SJCRH30 (cell line): ENCODE measurements around the gene C6orf89. TPM values are rescaled to one million over a fixed set of nuclear protein-coding genes. Genes with fewer than 3 reads are reported as not detected.

Source experiments
- DNase-seq, 2 experiments: peaks; one replicate each; pipeline ENCODE4 v3.0.0-alpha.2; 2015 to 2020
- H3K27ac ChIP-seq: fragments of 250-450 bp; sonication (Bioruptor Pico); 2 replicates; pipeline ENCODE4 v1.5.1; 2020; ENCODE audit warnings: mild to moderate bottlenecking, moderate library complexity
- H3K27me3 ChIP-seq: fragments of 250-450 bp; sonication (Bioruptor Pico); 2 replicates; pipeline ENCODE4 v1.5.1; 2020; ENCODE audit warnings: mild to moderate bottlenecking, moderate library complexity
- H3K36me3 ChIP-seq: fragments of 250-450 bp; sonication (Bioruptor Pico); 2 replicates; pipeline ENCODE4 v1.5.1; 2020; ENCODE audit warnings: mild to moderate bottlenecking, moderate library complexity
- H3K4me1 ChIP-seq: fragments of 250-450 bp; sonication (Bioruptor Pico); 2 replicates; pipeline ENCODE4 v1.5.1; 2020; ENCODE audit warnings: mild to moderate bottlenecking, moderate library complexity
- H3K4me3 ChIP-seq: fragments of 250-450 bp; sonication (Bioruptor Pico); 2 replicates; pipeline ENCODE4 v1.5.1; 2020; ENCODE audit warnings: mild to moderate bottlenecking, moderate library complexity
- H3K9me3 ChIP-seq: fragments of 250-450 bp; sonication (Bioruptor Pico); replicated peaks from 2 replicates; pipeline ENCODE4 v1.5.1; 2020; ENCODE audit warnings: mild to moderate bottlenecking, moderate library complexity
- total RNA-seq: library from RNA; depleted of rRNA; stranded (reverse); fragments of >200 nt; shearing (Covaris generic); gene quantifications from 2 replicates; pipeline ENCODE4 v1.2.3, GENCODE V29; 2014

Gene C6orf89
- total RNA-seq, 1 experiment from 2014 or later, result 17.0 TPM

DNA sequence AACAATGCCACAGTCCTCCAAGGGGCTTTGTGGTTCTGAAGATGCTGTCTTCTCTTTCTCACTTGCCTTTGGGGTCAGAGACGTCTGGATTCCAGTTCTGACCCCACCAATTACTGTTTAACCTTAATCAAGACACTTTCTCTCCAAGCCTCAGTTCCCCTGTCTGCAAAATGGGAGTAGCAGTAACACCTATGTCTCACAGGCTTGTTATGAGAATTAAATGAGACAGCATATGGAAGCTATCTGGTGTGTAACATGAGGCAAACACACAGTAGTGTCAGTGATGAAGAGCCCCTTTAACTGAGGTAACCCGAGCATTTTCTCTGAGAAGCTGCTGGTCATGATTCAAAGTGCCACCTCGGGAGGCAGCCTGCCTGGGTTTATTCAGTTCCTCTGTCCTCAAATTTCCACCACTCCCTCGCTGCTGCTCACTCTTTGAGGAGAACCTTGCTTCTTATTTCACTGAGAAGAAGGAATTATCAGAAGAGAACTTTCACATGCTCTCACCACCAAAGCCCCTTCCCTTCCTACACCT is 22.8 kb upstream of the C6orf89 start:
- Histone ChIP-seq H3K36me3 (peaks cover 29% of the 10 kb centered on the region), H3K27me3 (no peaks in the 10 kb centered on the region), H3K27ac (no peak overlapping the region), H3K4me3 (no peak overlapping the region), H3K4me1 (no peaks in the 10 kb centered on the region), H3K9me3 (no peaks in the 10 kb centered on the region)
- no peak for DNase-seq

DNA sequence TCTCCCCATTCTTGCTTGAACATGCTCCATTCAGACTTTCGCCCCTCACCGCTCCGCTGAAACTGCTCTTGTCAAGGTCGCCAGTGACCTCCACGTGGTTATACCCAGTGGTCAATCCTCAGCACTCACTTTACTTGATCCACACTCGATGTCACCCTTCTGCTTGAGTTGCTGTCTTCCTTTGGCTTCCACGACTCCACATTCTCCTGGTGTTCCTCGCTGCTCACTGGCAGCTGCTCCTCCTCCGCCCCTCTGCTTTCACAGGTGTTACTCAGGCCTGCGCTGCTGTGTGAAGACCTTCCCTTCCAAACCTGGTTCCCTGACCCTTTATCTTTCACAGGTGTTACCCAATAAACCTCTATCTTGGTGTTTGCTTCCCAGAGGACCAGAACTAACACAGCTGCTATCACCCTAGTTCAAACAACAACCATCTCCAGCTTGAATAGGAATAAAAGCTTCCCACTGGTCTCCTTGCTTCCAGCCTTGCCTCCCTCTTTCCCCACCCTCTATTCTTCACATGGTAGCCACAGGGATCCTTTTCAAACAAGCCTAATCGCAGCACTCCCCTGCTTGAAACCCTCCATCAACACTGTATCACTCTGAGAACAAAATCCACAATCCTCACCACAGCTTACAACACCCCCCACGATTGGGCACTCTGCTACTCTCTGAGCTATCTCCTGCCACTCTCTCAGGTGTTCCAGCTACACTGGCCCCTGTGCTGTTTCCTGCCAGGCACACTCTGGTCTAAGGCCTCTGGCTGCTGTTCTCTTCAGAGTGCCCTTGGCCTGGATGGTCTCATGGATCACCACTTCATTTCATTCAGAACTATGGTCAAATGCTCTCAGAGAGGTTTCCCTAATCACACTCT is 21.8 kb upstream of the C6orf89 start:
- Histone ChIP-seq H3K4me1 (no peaks in the 10 kb centered on the region), H3K4me3 (no peak overlapping the region), H3K36me3 (peaks cover 32% of the 10 kb centered on the region), H3K9me3 (no peaks in the 10 kb centered on the region), H3K27me3 (no peaks in the 10 kb centered on the region), H3K27ac (no peak overlapping the region)
- DNase-seq, result no peak

DNA sequence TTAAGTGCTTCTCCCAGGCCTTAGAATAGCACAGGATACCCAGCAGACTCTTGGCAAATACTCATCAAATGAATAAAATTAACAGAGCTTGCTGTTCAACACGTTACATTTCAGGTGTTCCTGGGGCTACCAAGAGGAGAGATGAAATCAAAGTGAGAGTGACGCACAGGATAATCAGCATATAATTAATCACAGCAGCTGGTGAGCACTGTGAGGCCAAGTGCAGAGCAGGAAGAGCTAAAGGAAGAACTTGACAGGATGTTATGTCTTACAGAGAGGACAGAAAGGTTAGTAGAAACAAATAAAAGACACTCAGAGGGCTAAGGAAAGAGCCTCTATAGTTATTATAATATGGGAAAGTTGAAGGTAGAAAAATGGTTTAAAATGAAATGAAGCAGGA is 19.9 kb upstream of the C6orf89 start:
- Histone ChIP-seq H3K4me1 (no peaks in the 10 kb centered on the region), H3K27me3 (no peaks in the 10 kb centered on the region), H3K36me3 (peaks cover 40% of the 10 kb centered on the region), H3K4me3 (no peak overlapping the region), H3K9me3 (no peaks in the 10 kb centered on the region), H3K27ac (no peak overlapping the region)
- no peak for DNase-seq

DNA sequence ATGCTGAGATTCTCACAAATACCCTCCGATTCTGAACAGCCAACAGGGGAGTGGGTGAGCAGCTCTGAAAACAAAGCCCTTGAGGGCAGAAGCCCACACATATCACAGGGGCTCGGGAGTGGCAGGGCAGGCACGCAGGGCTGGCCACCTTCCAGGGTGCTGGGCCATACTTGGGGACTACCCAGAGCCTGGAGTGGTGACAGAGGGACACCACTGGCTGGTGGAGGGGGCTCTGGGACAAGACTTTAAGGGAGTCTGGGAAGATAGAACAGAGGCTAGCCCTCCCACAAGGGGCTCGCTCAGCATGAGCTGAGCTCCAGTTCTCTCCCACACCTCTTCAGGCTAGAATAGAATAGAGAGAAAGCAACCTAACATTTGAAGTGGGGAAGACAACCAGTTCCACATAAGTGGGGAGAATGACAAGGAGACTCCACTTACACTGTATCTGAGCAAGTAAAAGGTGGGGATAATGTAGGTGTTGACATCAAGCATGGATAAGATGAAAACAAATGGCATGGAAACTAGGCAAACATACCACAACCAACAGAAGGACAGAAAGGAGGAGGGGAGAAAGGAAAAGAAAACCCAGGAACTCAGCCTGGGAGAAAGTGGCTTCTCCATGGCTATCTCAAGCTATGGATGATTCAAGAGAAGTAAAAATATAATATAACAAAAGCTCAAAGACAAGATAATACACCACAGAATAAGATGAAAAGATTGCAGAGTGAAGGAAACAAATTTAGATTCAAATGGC is 18.1 kb upstream of the C6orf89 start:
- peaks cover 29% of the 10 kb centered on the region for H3K36me3 ChIP-seq
- H3K27me3 ChIP-seq, result no peaks in the 10 kb centered on the region
- no peaks in the 10 kb centered on the region for H3K4me1 ChIP-seq
- no peak overlapping the region for H3K27ac ChIP-seq
- no peaks in the 10 kb centered on the region for H3K9me3 ChIP-seq
- no peak for DNase-seq
- H3K4me3 ChIP-seq, result no peak overlapping the region

DNA sequence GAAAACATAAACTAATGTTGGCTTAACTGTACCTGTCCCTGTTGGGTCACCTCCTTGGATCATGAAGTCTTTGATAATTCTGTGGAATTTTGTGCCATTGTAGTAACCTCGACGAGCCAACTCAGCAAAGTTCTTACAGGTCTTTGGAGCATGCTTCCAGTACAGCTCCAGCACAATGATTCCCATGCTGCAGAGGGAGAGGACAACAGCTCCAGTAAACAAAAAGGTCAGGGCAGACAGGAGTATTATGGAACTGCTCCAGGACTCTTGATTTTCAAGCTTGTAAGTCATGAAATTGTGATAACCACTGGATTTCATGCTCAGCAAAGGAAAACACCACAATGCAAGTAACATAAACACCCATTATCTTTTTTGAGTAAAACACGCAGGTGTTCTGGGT is 14.1 kb upstream of the C6orf89 start:
- H3K4me3 ChIP-seq, result no peak overlapping the region
- no peaks in the 10 kb centered on the region for H3K27me3 ChIP-seq
- no peaks in the 10 kb centered on the region for H3K9me3 ChIP-seq
- DNase-seq, result peak in 1 of 2 experiments; percentile 27
- no peak overlapping the region for H3K27ac ChIP-seq
- H3K36me3 ChIP-seq, result peaks cover 20% of the 10 kb centered on the region
- peaks cover 5% of the 10 kb centered on the region; the same call in 1 of the 2 replicates for H3K4me1 ChIP-seq

DNA sequence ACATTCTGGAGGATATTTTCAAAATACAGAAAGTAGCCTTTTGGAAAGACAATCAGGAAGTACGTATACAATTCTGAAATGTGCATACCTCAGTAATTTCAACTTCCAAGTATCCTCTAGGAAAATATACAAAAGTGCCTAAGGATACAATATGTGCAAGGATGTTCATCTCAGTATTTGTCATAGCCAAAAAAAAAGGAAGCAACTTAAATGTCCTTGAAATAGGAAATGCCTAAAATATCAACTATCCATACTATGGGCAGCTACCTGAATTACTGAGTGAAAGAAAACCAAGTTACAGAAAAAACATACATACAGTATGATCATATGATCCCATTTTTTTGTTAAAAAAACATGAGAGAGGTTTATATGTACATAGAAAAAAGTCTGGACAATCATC is 12.6 kb upstream of the C6orf89 start:
- H3K36me3 ChIP-seq, result peaks cover 17% of the 10 kb centered on the region
- H3K4me3 ChIP-seq, result no peak overlapping the region
- H3K4me1 ChIP-seq, result peaks cover 5% of the 10 kb centered on the region; the same call in 1 of the 2 replicates
- no peaks in the 10 kb centered on the region for H3K9me3 ChIP-seq
- DNase-seq, result no peak
- H3K27ac ChIP-seq, result no peak overlapping the region
- H3K27me3 ChIP-seq, result no peaks in the 10 kb centered on the region

DNA sequence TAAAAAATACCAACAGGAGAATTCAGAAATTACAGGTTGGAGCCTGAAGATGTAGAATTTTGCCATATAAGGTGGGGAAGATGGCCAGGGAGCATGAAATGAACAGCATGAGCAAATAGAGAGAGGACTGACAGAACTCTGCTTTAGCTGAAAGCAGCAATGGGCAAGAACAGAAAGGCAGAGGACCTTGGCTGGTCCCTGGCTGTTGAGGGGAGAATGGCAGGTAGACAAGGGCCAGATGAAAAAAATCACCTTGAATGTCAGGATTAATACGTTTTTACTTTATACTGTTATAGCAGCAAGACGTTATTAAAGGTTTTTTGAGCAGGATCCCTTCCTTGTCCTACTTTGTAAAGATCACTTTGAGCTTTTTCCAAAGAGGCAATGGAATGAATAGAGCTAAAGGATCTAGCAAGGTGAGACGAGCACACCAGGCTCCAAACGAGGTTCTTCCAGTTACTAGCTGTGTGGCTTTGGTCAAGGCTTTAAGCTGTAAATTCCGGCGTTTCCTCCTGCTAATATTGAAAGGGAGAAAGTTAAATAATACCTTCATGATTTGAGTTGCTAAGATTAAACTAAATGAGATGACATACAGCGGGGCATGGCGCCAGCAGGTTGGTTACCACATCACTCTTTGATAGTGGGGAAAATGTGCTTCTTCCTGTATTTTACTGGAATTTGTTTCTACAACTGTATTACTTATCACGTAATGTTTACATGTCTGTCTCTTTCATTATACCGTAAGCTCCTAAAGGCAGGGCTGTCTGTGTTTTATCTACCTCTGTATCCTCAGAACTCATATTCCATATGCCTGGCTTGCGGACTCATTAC is 11.9 kb upstream of the C6orf89 start:
- peaks cover 15% of the 10 kb centered on the region for H3K36me3 ChIP-seq

DNA sequence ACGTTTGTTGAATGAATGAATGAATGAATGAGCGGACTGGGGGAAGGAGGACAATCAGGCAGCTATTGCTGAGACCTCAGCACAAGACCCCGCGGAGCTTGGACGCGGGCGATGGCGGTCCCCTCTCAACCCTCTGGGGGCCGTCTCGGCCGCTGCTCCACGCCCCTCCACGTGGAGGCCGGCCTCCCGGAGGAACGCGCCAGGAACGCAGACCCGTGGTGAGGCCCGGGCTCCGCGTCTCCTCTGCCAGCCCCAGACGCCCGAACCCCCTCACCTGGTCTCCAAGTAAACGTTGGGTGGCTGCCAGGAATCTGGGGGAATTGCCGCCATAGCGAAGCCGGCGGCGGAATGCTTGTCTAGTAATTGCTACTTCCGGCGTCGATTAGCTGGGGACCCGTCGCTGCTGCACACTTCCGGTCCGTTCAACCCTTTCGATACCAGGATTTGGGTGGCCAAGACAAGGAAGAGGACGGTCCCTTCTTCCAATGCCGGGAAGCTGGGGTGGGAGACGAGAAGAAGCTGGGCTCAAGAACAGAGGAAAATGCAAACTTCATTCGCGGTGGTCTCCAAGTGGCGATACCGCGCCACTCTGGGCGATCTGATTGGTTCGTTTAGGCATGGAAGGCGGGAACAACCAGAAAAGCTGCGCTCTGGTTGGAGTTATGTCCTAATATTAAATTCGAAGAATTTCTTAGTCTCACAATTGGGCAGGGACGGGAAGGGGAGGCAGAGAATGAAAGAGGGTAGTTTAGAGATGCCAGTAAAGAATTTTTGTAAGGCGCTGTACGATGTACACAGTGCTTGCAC is 11.1 kb upstream of the C6orf89 start, which contains the start of gene PPIL1:
TSS of gene PPIL1 (minus strand) at position 361 of the 807 bp plus-strand sequence. CDS start at position 330, 31 bp downstream.
- Histone ChIP-seq H3K27ac (peak within 1 kb of the TSS; percentile 98), H3K4me3 (peak within 1 kb of the TSS; percentile 98), H3K27me3 (no peaks in the 10 kb centered on the region), H3K9me3 (no peaks in the 10 kb centered on the region), H3K36me3 (peaks cover 11% of the 10 kb centered on the region), H3K4me1 (peaks cover 5% of the 10 kb centered on the region; the same call in 1 of the 2 replicates)
- DNase-seq, result peak; percentile 92 to 96

More for the DNA sequence above, 11.9 kb upstream of the C6orf89 start:
- H3K27ac ChIP-seq, result peak overlapping the region; percentile 98
- H3K9me3 ChIP-seq, result no peaks in the 10 kb centered on the region
- DNase-seq, result no peak
- peak overlapping the region; percentile 98 for H3K4me3 ChIP-seq
- peaks cover 5% of the 10 kb centered on the region; the same call in 1 of the 2 replicates for H3K4me1 ChIP-seq
- no peaks in the 10 kb centered on the region for H3K27me3 ChIP-seq

DNA sequence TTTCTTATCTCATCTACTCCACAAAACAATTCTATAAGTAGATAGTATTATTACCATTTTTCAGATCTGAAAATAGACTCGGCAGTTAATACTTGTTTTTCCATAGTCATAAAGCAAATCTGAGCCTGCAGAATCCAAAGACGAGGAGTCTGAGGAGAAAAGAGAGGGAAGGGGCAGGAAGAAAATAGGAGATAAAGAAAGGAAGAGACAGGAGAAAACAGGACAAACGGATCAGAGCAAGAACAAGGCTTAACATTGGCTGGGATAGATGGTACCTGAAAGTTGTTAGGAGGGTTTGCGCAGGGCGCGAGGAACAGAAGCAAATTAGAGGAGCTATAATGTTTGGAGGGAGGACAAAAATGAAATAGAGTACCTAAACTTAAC is 10.5 kb upstream of the C6orf89 start:
- Histone ChIP-seq H3K36me3 (peaks cover 9% of the 10 kb centered on the region), H3K27ac (peak overlapping the region; percentile 98), H3K4me1 (peaks cover 5% of the 10 kb centered on the region; the same call in 1 of the 2 replicates), H3K27me3 (no peaks in the 10 kb centered on the region), H3K4me3 (peak overlapping the region; percentile 98), H3K9me3 (no peaks in the 10 kb centered on the region)
- peak in 1 of 2 experiments; percentile 21 for DNase-seq

DNA sequence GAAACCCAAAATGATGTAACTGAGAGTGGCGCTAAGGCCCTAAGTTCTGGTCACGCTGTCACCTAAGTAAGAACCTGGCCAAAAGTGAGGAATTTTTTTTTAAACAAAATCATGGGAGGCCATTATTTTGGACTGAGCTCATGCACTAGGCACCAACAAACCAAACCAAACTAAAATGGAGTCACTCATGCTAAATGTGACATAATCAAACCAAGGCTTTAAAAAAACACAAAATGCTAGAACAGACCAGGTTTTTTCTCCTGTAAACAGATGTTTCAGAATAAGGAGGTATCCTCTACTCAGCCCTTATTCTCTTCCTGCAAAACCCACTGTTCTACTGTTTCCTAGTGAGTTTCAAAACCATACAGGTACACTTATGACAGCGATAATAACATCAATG is 1.1 kb upstream of the C6orf89 start:
- no peaks in the 10 kb centered on the region for H3K36me3 ChIP-seq
- H3K27ac ChIP-seq, result no peak overlapping the region
- H3K9me3 ChIP-seq, result peaks cover 5% of the 10 kb centered on the region
- no peak for DNase-seq
- H3K4me3 ChIP-seq, result no peak overlapping the region
- peaks cover 12% of the 10 kb centered on the region for H3K4me1 ChIP-seq
- H3K27me3 ChIP-seq, result no peaks in the 10 kb centered on the region

DNA sequence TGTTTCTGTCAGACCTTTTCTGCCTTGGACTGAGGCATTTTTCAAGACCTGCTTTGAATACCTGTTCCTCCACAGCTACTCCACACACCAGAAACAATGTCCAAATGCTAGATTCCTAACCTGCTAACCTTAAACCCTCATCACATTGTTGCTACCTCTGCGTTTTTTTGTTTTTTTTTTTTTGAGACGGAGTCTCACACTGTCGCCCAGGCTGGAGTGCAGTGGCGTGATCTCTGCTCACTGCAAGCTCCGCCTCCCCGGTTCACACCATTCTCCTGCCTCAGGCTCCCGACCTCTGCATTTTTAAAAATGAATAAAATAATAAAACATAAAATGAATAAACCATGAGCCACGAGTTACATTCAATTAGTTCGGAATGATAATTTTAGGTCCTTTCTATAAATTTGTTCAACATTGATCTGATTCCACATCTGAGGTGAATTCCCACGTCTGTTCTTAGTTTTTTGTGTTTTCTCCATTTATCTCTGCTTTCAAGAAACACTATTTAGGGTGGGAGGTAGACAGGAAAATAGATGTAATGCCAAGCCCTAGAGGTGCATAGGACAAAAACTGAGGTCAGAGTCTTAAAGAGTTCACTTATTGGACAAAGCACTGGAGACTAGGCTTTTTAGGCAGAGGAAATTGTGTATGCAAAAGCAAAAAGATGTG is 1.3 kb downstream of the C6orf89 start:
- peak in 1 of 2 experiments; percentile 18 for DNase-seq
- peaks cover 13% of the 10 kb centered on the region for H3K4me1 ChIP-seq
- no peaks in the 10 kb centered on the region for H3K27me3 ChIP-seq
- peak overlapping the region; percentile 73 for H3K4me3 ChIP-seq
- peak overlapping the region; percentile 84; the same call in 1 of the 2 replicates for H3K27ac ChIP-seq
- H3K9me3 ChIP-seq, result no peaks in the 10 kb centered on the region
- H3K36me3 ChIP-seq, result no peaks in the 10 kb centered on the region

DNA sequence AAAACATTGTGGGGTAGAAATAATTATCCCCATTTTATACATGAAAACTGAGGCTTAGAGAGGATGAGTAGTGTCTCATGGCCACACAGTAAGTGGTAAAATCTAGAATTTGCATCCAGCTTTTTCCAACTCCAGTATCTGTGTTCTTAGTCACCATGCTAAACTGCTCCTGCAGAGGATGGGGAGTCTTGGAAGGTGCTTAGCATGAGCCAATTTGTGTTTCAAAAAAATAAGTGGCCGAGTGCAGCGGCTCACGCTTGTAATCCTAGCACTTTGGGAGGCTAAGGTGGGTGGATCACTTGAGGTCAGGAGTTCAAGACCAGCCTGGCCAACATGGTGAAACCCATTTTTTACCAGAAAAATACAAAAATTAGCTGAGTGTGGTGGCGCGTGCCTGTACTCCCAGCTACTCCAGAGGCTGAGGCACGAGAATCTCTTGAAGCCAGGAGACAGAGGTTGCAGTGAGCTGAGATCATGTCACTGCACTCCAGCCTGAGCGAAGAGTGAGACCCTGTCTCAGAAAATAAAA is 2.4 kb downstream of the C6orf89 start:
- no peak for DNase-seq
- Histone ChIP-seq H3K27me3 (no peaks in the 10 kb centered on the region), H3K4me1 (peaks cover 13% of the 10 kb centered on the region), H3K36me3 (no peaks in the 10 kb centered on the region), H3K27ac (no peak overlapping the region), H3K4me3 (no peak overlapping the region), H3K9me3 (no peaks in the 10 kb centered on the region)
